Bronchial epithelial cell (primary cell): Measurements from ENCODE around the gene AGMAT. TPM values are rescaled to one million over a fixed set of nuclear protein-coding genes. Genes with fewer than 3 reads are reported as not detected.

Source experiments
- DNase-seq: peaks from one replicate; pipeline ENCODE4 v3.0.0-alpha.2; 2010; ENCODE audit warnings: low read depth
- FAIRE-seq: peaks from 2 replicates; lab custom pipeline; 2011; peaks lifted over from hg19 to GRCh38; lab: Jason Lieb, UNC
- H3K27me3 ChIP-seq: 2 replicates; pipeline ENCODE4 v1.5.1; 2011; ENCODE audit warnings: low read length; ENCODE audit not compliant: control insufficient read depth, insufficient read depth
- H3K36me3 ChIP-seq: 2 replicates; pipeline ENCODE4 v1.5.1; 2011; ENCODE audit warnings: low read length; ENCODE audit not compliant: control insufficient read depth, insufficient read depth
- H3K4me3 ChIP-seq: 2 replicates; pipeline ENCODE4 v1.5.1; 2011; ENCODE audit warnings: mild to moderate bottlenecking, low read depth, low read length, control low read depth
- total RNA-seq: library from RNA; depleted of rRNA; stranded (reverse); fragments of >200 nt; gene quantifications from 2 replicates; pipeline ENCODE4 v1.2.1, GENCODE V29; 2014
- TF ChIP-seq, protein P1 (sequence below): IDR thresholded peaks from 2 replicates; pipeline ENCODE4 v1.5.1; 2011; ENCODE audit warnings: mild to moderate bottlenecking, moderate library complexity, low read length, control low read depth, inconsistent platforms; ENCODE audit not compliant: insufficient read depth, severe bottlenecking

The AGMAT gene
- total RNA-seq, 1 donor from 2014 or later: 1.6 TPM

DNA sequence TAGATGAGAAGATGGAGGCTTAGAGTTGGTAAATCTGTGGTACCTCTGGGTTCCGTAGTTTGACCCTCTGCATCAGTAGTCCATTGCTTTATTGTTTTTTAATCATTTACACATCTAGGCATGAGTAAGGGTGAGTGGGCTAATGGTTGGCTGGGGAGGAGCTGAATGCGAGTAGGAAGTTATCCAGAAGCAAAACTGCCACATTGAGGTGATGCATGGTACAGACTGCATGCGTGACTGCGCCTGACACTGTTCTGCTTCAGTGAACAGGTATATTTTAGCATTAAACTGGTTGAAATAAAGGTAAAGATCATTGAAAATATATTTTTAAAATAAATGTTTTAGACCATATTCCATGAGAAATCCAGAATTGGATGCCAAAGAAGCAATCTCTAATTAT lies 53.8 kb downstream of the AGMAT start:
- FAIRE-seq: no peak
- H3K27me3 ChIP-seq: no peaks in the 10 kb centered on the region
- H3K4me3 ChIP-seq: no peak overlapping the region
- H3K36me3 ChIP-seq: peaks cover 7% of the 10 kb centered on the region
- TF ChIP-seq, protein P1, sequence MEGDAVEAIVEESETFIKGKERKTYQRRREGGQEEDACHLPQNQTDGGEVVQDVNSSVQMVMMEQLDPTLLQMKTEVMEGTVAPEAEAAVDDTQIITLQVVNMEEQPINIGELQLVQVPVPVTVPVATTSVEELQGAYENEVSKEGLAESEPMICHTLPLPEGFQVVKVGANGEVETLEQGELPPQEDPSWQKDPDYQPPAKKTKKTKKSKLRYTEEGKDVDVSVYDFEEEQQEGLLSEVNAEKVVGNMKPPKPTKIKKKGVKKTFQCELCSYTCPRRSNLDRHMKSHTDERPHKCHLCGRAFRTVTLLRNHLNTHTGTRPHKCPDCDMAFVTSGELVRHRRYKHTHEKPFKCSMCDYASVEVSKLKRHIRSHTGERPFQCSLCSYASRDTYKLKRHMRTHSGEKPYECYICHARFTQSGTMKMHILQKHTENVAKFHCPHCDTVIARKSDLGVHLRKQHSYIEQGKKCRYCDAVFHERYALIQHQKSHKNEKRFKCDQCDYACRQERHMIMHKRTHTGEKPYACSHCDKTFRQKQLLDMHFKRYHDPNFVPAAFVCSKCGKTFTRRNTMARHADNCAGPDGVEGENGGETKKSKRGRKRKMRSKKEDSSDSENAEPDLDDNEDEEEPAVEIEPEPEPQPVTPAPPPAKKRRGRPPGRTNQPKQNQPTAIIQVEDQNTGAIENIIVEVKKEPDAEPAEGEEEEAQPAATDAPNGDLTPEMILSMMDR: no peak
- DNase-seq: no peak

DNA sequence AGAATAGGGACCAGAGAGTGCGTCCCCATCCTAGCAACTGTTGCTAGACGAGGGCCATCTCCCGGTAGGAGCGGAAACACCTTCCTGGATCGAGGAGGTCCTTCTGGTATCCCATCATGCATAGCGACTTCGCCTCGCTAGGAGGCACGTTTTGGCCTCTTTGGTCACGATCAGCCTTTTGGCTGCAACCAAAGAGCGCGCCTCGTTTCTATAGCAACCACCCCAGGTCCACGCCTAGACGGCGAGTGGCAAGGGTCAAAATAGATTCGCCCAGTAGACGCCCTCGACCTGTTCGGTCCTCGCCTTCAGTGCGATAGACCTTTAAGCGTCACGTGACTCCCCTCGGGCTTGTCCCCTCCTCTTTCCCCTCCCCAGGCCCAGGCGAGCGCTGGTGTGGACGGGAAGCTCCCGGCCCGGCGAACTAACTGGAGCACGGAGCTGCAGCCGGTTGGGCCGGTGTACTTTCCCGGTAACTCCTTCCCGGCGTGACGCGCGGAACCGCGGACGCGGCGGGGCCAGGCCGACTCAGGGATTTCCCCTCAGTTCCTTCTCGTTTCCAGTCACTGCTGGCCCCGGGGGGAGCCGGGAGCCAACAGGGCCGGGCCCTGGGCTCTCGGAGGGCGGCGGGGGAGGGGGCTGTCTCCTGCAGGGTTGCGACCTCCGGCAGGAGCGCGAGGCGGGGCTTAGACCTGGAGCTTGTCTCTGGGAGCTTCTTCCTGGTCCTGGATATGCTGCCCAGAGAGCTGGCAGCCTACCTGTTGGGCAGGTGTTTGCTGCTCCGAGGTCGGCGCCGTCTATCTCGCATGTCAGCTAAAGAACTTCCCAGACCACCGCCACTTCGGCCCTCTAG lies 58.1 kb downstream of the AGMAT start, which contains the start of gene DNAJC16:
TSS of gene DNAJC16 (plus strand) at position 359 of the 850 bp plus-strand sequence. CDS start 2,258 bp downstream, outside the sequence.
- DNase-seq (peak; percentile 100), FAIRE-seq (peak; percentile 98)
- H3K36me3 ChIP-seq: no peaks in the 10 kb centered on the region
- peak within 1 kb of the TSS; percentile 68 for H3K4me3 ChIP-seq
- TF ChIP-seq, protein P1: peak; percentile 20
- H3K27me3 ChIP-seq: no peaks in the 10 kb centered on the region

DNA sequence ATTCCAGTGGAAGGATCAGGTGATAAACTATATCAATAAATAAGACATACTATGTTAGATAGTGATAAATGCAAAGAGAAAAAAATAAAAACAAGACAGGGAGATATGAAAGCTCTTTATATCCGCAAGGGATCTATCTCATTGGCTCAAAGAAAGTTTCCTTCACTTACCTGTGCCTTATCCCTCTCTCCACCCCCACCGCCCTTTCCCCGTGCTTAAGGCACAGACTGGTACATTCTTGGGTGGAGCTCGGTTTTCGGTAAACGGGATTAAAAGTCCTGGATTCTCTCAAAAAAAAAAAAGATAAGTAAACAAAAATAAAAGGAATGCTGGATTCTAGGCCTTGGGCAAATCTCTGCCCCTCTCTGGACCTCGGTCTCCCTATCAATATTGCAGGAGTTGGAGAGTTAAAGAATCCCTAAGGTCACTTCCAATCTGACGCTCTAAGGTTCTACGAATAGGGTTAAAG lies 58.8 kb downstream of the AGMAT start:
- DNase-seq (no peak), FAIRE-seq (no peak)
- TF ChIP-seq, protein P1: no peak
- Histone ChIP-seq H3K27me3 (no peaks in the 10 kb centered on the region), H3K36me3 (no peaks in the 10 kb centered on the region), H3K4me3 (peak overlapping the region; percentile 68)

DNA sequence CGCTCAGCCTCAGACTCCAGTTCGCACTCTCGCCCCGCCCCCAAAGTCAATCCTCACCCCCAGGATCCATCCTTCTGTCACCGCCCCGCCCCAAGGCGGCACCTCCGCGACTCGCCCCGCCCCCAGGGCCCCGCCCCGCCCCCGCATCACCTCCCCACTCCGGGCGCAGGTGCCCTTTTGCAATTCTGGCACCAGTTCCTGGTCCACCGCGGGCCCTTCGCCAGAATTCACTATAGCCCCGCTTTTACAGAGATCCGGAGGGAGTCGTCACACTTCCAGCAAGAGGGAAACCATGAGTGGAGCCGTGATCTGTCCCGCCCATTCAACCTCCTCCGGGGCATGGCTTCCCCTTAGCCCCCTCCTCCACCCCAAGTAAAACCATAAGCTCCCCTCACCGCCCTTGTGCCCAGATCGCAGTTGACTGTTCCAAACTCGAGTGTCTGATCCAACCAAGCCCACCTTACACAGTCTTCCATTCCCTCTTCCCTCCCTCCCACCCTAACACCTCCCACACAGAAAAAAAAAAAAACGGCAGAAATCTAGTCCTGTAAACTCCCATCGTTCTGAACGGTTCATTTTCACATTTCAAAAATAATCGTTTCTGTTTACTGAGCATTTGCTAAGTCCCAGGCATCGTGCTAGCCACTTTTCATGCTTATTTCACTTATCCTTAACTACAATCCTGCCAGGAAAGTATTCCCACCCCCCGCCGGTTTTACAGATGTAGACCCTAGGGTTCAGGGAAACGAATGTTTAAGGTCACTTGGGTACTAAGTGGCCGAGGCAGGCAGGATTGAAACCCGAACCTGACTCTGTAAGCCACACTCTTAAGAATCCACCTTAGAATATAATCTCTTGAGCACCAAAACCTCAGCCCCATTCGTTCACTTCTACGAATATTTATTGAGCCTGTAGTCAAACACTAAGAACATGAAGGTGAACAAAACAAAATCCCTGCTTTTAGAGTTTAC lies 59.5 kb downstream of the AGMAT start:
- TF ChIP-seq, protein P1: no peak
- DNase-seq (peak; percentile 89), FAIRE-seq (no peak)
- Histone ChIP-seq H3K4me3 (peak overlapping the region; percentile 68), H3K36me3 (no peaks in the 10 kb centered on the region), H3K27me3 (no peaks in the 10 kb centered on the region)

DNA sequence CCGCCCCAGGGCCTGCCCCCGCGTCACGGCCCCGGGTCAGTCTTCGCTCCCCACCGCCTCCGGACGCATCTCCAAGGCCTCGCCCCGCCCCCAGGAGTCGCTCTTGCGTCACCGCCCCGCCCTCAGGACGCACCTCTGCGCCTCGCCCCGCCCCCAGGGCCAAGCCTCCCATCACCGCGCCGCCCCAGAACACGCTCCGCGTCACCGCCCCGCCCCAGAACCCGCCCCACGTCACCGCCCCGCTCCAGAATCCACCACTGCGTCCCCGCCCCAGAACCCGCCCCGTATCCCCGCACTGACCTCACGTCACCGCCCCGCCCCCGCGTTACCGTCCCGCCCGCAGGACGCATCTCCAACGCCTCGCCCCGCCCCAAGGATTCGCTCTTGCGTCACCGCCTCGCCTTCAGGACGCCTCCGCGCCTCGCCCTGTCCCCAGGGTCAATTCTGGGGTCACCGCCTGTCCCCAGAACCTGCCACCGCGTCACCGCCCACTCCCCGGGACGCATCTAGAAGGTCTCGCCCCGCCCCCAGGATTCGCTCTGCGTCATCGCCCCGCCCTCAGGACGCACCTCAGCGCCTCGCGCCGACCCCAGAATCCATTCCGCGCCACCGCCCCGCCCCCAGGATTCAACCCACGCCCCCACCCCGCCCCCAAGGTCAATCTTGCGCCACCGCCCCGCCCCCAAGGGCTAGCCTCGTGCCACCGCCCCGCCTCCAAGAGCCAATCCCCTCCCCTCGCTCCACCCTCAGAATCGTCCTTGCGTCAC lies 60.4 kb downstream of the AGMAT start:
- FAIRE-seq (no peak), DNase-seq (no peak)
- Histone ChIP-seq H3K27me3 (no peaks in the 10 kb centered on the region), H3K4me3 (peak overlapping the region; percentile 50), H3K36me3 (no peaks in the 10 kb centered on the region)
- TF ChIP-seq, protein P1: no peak
